GM19324 (cell line): Measurements from ENCODE around the gene AIF1.
A peak's percentile ranks its signal among the peaks of the same experiment; 100 is the strongest.

ENCODE experiments used
- ATAC-seq: cut with Tn5 transposase; IDR thresholded peaks from one replicate; pipeline ENCODE4 v1.9.1; 2021; ENCODE audit warnings: mild to moderate bottlenecking, moderate library complexity; ENCODE audit not compliant: unreplicated experiment, low FRiP score

Gene AIF1

GRCh38 chr6:31619805-31620585 lies 5.0 kb downstream of the AIF1 start:
- peak; percentile 89 for ATAC-seq

- ATAC-seq = peak; percentile 45
Observed at GRCh38 chr6:31620586-31621319, 5.7 kb downstream of the AIF1 start, which contains the start of gene PRRC2A. Gene PRRC2A, plus strand, starts transcription at chr6:31620715. Its CDS starts 2,075 bp downstream, at chr6:31622790.

- no peak for ATAC-seq
Observed at GRCh38 chr6:31621320-31621939, 6.4 kb downstream of the AIF1 start.

- ATAC-seq = no peak
Observed at GRCh38 chr6:31621991-31622390, 7.0 kb downstream of the AIF1 start.

- no peak for ATAC-seq
Observed at GRCh38 chr6:31622684-31623091, 7.7 kb downstream of the AIF1 start.

GRCh38 chr6:31624070-31624469 lies 9.0 kb downstream of the AIF1 start:
- no peak for ATAC-seq

- no peak for ATAC-seq
Observed at GRCh38 chr6:31626952-31627351, 11.9 kb downstream of the AIF1 start.

- no peak for ATAC-seq
Observed at GRCh38 chr6:31627690-31628287, 12.8 kb downstream of the AIF1 start.

- ATAC-seq = no peak
Observed at GRCh38 chr6:31629014-31629413, 14.0 kb downstream of the AIF1 start.

GRCh38 chr6:31630177-31630934 lies 15.3 kb downstream of the AIF1 start:
- no peak for ATAC-seq

GRCh38 chr6:31631209-31631608 lies 16.2 kb downstream of the AIF1 start:
- no peak for ATAC-seq

GRCh38 chr6:31631681-31632278 lies 16.7 kb downstream of the AIF1 start:
- ATAC-seq = no peak

- ATAC-seq = no peak
Observed at GRCh38 chr6:31632279-31632946, 17.4 kb downstream of the AIF1 start.

- no peak for ATAC-seq
Observed at GRCh38 chr6:31633447-31633846, 18.4 kb downstream of the AIF1 start.

- no peak for ATAC-seq
Observed at GRCh38 chr6:31634131-31634530, 19.1 kb downstream of the AIF1 start.

- no peak for ATAC-seq
Observed at GRCh38 chr6:31634969-31635575, 20.0 kb downstream of the AIF1 start.

GRCh38 chr6:31636698-31637596 lies 21.9 kb downstream of the AIF1 start:
- ATAC-seq = no peak

- ATAC-seq = no peak
Observed at GRCh38 chr6:31639043-31639442, 24.0 kb downstream of the AIF1 start.
